Anterior cingulate cortex (tissue), 58 donors: Measurements from ENCODE around the gene CRCP.
"Not testable (repeated sequence)": the region's sequence is repeated elsewhere in the genome, so short reads cannot be mapped to it uniquely, and the experiment has no call there.

Experiments
- DNase-seq, 58 donors: peaks; one replicate each; lab custom pipeline; 2025; lab: John Stamatoyannopoulos, UW

CRCP gene

DNA sequence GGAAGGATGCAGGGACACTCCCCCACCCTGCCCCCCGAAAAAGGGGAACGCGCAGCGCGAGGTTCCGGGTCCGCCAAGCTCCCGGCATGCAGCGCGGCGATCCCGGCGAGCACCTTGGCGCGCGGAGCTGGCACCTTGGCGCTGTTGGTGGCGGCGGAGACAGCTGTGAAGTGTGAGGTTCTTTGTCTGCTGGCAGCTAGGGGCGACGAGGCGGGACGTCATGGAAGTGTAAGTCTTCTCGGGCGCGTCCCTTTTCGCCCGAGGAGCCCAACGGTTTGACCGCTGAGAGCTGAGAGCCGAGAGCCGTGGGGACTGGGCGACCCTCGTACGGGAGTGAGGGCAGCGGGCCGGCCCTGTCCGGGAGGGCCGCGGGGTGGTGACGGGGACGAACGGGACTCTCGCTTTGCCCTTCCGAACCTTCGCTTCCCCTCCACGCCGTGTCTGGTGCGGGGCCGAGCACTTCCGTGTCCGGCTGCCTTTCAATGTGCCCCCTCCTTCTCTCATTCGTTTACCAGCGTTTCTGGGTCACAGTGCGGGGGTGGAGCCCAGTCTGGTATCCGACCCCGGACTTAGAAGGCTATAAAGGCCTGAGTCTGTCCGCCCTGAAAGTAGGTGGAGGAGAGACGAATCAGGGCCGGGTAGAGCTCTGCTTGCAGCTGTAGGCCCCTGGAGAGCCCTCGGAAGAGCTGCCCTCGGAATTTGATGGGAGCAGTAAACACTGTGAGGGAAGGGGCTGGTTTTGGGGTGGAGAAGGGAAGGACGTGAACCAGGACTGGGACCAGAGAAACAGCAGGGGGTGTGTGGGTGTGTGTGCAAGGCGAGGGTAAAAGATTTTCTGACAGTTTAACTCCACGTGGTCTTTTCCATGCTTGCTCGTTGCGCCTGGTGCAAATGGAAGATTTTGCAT, at the start of gene CRCP:
Gene CRCP, plus strand, starts transcription at position 105 of the 907 bp plus-strand sequence. Its CDS starts 116 bp downstream, at position 221.
- DNase-seq = peak; percentile 6 to 85 (median 68)

DNA sequence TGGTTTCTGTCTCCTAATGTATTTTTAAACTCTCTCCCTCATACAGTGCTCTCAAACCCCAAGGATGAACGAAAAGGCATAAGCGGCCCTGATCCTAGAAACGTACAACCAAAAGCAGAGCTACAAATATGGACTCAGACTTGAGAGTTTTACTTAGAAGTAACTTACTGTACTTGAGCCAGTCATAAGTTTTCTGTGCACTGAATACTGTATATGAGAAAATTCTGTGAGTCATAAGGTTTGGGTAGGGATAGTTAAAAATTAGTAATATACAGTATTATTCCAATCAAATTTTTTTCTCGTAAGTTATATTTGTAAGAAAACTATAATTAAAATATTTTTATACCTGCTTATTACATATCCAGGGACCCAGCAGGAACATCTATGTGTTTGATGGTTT, 44.9 kb upstream of the CRCP start:
- no peak for DNase-seq

DNA sequence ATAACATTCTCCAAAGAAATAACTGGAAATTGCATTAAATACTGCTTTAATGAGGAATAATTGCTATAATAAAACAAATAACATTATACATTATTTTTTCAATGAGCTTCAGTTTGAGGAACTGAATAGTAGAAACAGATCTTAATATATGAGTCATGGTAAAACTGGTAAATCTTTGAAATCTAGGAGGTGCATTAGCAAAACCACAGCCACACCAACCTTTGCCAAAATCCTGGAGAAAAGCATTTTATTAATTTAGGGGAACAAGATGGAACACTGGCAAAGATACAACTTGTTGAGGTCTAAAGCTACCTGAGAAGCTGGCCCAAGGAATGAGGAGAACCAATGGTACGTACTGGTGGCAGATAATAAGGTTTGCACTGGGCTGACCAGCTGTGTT, 44.4 kb upstream of the CRCP start:
- no peak for DNase-seq

DNA sequence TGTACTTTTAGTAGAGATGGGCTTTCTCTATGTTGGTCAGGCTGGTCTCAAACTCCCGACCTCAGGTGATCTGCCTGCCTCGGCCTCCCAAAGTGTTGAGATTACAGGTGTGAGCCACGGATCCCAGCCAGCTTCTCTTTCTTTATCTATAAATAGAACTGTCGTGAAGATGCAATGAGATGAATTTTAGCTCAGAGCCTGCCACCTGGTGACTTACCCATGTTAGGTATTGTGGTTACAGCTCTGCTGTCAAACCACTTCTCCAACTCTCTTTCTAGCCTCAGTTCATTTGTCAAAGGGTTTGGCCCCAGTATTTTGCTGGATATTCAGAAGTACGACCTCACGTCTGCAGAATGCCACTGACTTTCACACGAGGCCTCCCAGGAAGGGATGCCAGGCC, 42.4 kb upstream of the CRCP start:
- DNase-seq = not testable (repeated sequence)

DNA sequence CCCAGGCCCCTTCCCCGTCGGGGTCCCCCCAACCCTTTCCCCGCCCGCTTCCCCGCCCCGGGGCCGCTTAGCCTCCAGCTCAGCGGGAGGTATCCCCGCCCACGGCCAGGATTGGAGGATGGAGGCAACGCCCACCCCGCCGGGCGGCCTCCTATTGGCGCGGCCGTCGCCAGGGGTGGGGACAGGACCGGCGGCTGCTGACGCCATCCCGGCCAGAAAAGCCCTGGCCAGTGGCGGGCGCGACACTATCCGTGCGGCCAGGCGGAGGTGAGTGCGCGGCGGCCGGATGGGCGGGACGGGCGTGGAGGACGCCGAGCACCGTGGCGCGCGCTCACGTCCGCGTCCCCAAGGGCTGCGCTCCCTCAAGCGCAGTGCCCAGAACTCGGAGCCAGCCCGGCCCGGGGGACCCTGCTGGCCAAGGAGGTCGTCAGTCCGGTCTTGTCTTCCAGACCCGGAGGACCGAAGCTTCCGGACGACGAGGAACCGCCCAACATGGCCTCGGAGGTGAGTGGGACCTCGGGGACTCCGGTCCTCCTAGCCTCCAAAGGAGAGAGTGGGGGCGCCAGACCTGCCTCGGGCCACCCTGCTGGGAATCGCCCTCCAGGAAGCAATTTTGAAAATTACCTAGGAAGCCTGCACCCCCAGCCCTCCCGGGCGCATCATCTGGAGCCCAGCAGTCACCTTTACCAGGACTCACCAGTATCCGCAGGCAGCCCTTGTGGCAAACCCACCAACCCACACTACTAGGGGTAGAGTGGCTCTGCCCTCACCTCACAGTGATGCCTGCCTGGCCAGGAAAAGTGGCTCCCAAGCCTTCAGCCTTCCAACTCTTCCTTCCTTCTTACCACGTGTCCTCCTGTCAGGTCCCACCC, 38.8 kb upstream of the CRCP start, which contains the start of gene ASL:
Gene ASL, plus strand, starts transcription at position 230 of the 872 bp plus-strand sequence. Its CDS starts 263 bp downstream, at position 493.
- peak; percentile 29 to 97 (median 89) for DNase-seq

DNA sequence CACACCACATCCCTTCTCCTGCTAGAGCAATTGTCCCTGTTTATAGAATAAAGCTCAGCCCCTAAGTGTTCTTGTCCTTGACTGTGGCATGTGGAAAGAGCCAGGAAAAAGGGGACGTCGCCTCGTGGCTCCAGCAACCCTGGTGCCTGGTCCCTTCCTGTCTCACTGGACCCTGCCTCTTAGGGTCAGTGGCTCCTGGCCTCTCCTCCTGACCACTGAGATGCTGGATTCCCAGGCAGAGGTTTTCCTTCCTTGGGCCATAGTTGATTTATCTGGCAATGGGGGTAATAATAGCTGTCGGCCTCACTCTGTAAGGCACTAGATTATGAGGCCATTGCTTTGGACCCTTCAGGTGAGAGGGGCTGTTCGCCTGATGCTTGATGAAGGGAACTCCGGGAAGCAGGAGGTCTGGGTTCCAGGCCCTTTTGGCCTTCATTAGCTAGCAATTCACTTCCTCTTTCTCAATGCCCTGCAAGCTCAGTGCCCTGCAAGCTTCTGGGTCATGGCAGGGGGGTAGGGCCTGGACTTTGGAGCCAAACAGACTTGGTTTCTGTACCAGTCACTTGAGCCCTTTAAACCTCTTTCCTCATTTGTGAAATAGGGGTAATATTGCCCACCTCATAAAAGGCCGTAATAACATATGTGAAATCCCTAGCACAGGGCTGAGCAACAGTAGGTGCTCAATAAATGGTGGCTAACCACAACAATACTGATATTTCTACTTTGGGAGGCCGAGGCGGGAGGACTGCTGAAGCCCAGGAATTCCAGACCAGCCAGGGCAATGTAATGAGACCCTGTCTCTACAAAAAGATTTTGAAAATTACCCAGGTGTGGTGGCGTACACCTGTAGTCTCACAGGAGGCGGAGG, 38.0 kb upstream of the CRCP start:
- no peak for DNase-seq

DNA sequence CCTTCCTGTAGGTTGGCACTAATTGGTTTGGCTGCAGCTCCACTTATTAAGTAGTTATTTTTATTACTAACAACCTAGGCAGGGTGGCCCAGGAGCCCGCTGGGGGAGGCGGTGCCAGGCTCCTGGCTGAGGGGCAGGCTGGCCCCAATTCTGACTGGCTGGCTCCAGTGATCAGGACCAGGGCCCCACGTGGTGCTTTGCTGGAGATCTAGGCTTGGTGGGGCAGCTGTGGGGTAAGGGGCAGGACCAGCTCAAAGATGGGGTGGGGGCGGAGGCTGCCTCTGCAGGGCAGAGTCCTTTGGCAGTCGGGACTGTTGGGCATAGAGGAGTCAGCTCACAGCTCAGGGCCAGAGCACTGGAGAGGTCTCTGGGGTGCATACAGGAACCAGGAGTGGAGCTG, 36.6 kb upstream of the CRCP start:
- no peak for DNase-seq

DNA sequence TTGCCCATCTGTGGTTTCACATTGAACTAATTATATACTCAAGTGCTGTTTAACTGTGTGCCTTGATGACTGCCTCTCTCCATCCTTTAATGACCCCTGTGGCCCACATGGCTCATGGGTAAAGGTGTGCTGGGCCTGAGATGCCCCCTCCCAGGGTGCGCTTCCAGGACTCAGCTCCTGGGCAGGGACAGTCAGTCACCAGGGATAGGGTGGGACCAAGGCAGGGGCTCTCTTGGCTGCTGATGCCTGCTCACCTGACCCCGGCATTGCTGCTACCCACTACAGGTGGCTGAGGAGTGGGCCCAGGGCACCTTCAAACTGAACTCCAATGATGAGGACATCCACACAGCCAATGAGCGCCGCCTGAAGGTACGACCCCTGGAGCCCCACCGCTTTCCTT, 32.6 kb upstream of the CRCP start:
- DNase-seq = no peak

DNA sequence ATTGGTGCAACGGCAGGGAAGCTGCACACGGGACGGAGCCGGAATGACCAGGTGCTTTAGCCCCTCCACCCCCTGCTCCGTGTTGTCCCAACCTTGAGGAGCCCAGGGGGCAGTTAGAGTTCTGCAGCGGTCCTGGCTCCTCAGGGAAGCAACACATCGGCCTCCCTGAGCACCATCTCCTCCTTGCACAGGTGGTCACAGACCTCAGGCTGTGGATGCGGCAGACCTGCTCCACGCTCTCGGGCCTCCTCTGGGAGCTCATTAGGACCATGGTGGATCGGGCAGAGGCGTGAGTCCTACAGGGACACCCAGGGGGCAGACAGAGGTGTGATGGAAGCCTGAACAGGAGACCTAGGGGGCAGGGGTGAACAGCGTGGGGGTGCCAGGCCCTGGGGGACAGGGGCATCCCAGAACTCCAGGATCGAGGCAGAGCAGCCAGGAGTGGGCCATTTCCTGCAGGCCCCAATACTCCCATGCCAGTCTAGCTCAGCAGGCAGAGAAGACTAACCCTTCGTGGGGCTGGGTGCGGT, 31.7 kb upstream of the CRCP start:
- no peak for DNase-seq

DNA sequence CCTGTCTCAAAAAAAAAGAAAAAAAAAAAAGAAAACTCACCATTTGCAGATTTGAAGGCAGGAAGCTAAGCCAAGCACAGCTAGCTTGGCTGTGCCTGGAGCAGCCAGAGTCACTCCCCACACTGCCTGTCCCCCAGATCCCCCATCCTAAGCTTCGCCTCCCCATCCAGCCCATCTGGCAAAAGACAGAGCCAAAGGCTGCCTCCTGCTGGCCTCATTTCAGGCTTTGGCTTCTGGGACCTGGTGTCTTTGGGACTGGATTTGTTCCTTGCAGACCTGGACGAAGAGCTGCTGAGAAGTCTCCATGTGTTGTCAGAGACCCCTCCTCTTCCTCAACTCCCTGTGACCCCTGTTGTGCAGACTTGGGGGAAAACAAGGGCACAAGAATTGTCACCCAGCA, 31.0 kb upstream of the CRCP start:
- no peak for DNase-seq

DNA sequence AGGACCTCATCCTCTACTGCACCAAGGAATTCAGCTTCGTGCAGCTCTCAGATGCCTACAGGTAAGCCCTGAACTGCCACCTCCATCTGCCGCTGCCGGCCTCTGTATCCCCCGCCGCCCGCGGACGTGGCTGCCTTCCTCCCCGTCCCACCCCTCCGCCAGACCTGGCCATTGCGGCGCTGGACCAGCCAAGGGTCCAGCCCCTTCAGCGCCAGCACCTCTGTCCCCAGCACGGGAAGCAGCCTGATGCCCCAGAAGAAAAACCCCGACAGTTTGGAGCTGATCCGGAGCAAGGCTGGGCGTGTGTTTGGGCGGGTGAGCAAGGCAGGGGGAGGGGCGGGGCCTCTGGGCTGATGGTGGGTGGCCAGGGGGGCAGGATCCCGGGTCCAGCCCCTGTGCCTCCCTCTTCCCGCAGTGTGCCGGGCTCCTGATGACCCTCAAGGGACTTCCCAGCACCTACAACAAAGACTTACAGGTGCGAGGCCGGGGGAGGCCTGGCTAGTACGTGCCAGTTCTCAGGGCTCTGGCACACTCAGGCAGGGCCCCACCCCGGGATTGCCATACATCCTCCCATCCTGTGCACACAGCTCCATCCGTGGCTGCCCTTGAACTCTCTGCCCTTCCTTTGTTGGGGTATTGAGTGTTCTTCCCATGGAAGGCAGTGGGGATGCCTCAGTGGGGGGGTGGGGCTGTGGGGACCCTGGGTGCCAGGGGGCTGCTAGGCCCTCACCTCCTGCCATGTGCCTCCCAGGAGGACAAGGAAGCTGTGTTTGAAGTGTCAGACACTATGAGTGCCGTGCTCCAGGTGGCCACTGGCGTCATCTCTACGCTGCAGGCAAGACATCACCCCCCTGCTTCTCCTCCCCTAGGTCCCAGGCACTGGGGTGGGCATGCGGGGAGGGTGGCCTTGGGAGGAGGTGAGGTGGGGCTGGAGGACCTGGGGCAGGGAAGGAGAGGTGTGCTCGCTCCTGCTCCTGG, 25.5 kb upstream of the CRCP start:
- DNase-seq = peak in 1 of 58 donors; percentile 0

DNA sequence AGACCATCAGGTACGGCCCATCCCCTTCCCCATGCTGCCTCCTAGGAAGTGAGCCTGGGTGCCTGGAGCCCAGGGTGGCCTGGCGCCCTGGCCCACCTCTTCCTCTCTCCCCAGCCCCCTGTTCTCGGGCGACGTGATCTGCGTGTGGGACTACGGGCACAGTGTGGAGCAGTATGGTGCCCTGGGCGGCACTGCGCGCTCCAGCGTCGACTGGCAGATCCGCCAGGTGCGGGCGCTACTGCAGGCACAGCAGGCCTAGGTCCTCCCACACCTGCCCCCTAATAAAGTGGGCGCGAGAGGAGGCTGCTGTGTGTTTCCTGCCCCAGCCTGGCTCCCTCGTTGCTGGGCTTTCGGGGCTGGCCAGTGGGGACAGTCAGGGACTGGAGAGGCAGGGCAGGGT, 22.0 kb upstream of the CRCP start:
- no peak for DNase-seq

DNA sequence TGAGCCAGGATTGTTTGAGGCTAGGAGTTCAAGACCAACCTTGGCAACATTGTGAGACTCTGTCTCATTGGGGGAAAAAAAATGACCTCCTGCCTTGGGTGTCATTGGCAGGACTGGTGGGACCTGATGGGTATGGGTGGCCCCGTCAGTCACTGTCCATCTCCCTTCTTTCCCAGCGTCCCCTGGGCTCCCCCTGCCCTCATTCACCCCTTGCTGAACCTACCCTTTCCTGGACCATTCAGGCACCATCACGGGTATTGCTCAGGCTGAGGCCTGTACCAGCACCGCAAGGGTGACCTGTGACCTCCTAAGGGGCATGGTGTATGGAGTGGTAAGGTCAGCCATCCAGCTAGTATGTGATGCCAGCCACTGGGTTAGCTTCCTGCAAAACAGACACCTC, 19.6 kb upstream of the CRCP start:
- DNase-seq = no peak

DNA sequence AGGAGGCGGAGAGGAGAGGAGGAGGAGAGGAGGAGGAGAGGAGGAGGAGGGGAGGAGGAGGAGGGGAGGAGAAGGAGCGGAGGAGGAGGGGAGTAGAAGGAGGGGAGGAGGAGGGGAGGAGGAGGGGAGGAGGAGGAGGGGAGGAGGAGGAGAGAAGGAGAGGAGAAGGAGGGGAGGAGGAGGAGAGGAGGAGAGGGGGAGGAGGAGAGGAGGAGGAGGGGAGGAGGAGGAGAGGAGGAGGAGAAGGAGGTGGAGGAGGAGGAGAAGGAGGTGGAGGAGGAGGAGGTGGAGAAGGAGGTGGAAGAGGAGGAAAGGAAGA, 15.5 kb upstream of the CRCP start:
- DNase-seq = no peak

DNA sequence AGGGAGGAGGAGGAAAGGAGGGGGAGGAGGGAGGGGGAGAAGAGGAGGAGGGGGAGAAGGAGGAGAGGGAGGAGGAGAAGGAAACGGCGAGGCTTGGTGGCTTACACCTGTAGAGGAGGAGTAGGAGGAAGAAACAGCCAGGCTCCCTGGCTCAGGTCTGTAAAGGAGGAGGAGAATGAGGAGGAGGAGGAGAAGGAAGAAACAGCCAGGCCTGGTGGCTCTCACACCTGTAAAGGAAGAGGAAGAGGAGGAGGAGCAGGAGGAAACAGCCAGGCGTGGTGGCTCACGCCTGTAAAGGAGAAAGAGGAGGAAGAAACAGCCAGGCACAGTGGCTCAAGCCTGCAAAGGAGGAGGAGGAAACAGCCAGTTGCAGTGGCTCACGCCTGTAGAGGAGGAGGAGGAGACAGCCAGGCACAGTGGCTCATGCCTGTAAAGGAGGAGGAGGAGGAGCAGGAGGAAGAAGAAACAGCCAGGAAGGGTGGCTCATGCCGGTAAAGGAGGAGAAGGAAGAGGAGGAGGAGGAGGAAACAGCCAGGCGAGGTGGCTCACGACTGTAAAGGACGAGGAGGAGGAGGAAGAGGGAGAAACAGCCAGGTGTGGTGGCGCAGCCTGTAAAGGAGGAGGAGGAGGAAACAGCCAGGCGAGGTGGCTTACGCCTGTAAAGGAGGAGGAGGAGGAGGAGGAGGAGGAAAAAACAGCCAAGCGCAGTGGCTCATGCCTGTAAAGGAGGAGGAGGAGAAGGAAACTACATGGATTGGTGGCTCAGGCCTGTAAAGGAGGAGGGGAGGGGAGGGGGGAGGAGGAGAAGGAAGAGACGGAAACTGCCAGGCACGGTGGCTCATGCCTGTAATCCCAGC, 14.9 kb upstream of the CRCP start:
- DNase-seq = peak in 53 of 58 donors; percentile 9 to 89 (median 57)

DNA sequence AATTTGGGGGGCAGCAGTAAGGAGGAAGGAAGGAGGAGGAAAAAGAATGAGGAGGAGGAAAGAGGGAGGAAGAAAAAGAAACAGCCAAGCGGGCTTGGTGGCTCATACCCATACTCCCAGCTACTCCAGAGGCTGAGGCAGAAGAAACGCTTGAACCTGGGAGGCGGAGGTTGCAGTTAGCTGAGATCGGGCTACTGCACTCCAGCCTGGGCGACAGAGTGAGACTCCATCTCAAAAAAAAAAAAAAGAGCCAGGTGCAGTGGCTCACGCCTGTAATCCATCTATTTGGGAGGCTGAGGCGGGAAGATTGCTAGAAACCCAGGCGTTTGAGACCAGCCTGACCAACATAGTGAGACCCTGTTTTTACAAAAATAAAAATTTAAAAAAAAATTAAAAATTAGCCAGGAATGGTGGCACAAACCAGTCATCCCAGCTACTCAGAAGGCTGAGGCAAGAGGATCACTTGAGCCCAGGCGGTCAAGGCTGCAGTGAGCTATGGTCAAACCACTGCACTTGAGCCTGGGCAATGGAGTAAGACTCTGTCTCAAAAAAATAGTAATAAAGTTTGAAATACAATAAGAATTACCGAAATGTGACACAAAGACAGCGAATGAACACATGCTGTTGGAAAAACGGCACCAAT, 14.1 kb upstream of the CRCP start:
- DNase-seq = no peak

DNA sequence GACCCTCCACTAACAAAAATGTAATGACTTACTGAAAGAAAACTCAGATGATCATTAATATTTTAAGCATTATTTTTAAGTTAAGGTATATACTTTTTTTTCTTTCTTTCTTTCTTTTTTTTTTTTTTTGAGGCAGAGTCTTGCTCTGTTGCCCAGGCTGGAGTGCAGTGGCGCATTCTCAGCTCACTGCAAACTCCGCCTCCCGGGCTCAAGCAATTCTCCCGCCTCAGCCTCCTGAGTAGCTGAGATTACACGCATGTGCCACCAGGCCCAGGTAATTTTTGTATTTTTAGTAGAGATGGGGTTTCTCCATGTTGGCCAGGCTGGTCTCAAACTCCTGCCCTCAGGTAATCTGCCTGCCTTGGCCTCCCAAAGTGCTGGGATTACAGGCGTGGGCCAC, 12.5 kb upstream of the CRCP start:
- not testable (repeated sequence) for DNase-seq
